WERI-Rb-1 (cell line): ENCODE data around the gene NKAIN1.
A peak's percentile ranks its signal among the peaks of the same experiment; 100 is the strongest.

ENCODE experiments used
- DNase-seq: peaks from one replicate; pipeline ENCODE4 v3.0.0-alpha.2; 2020
- H3K27ac ChIP-seq: fragments of 250-450 bp; sonication (Bioruptor Pico); 2 replicates; pipeline ENCODE4 v1.5.1; 2020; ENCODE audit warnings: mild to moderate bottlenecking, moderate library complexity
- H3K27me3 ChIP-seq: fragments of 250-450 bp; sonication (Bioruptor Pico); 2 replicates; pipeline ENCODE4 v1.5.1; 2021; ENCODE audit warnings: mild to moderate bottlenecking, low read depth, moderate library complexity; ENCODE audit not compliant: insufficient read depth, severe bottlenecking
- H3K36me3 ChIP-seq: fragments of 250-450 bp; sonication (Bioruptor Pico); 2 replicates; pipeline ENCODE4 v1.5.1; 2020; ENCODE audit warnings: mild to moderate bottlenecking, moderate library complexity
- H3K4me3 ChIP-seq: 2 replicates; pipeline ENCODE4 v1.5.1; 2011; ENCODE audit warnings: low read depth, mild to moderate bottlenecking, control low read depth, low read length
- H3K9me3 ChIP-seq: fragments of 250-450 bp; sonication (Bioruptor Pico); 2 replicates; pipeline ENCODE4 v1.5.1; 2021; ENCODE audit warnings: mild to moderate bottlenecking, moderate library complexity; ENCODE audit not compliant: severe bottlenecking
- CTCF ChIP-seq: IDR thresholded peaks from 2 replicates; pipeline ENCODE4 v1.5.1; 2011; ENCODE audit warnings: low read depth, mild to moderate bottlenecking, control low read depth, inconsistent platforms, low read length

The NKAIN1 gene

GRCh38 chr1:31163866-31164265, 75.8 kb downstream of the NKAIN1 start:
- no peak for DNase-seq
- no peaks in the 10 kb centered on the region for H3K27me3 ChIP-seq
- no peaks in the 10 kb centered on the region for H3K9me3 ChIP-seq
- H3K27ac ChIP-seq = no peak overlapping the region
- no peak overlapping the region for H3K4me3 ChIP-seq
- no peak for TF ChIP-seq CTCF
- no peaks in the 10 kb centered on the region for H3K36me3 ChIP-seq

GRCh38 chr1:31161571-31161970, 78.1 kb downstream of the NKAIN1 start:
- Histone ChIP-seq H3K4me3 (no peak overlapping the region), H3K27me3 (no peaks in the 10 kb centered on the region), H3K36me3 (no peaks in the 10 kb centered on the region), H3K27ac (no peak overlapping the region), H3K9me3 (no peaks in the 10 kb centered on the region)
- TF ChIP-seq CTCF = no peak
- DNase-seq = no peak

GRCh38 chr1:31159869-31160611, 79.6 kb downstream of the NKAIN1 start:
- no peak for TF ChIP-seq CTCF
- no peaks in the 10 kb centered on the region for H3K9me3 ChIP-seq
- no peaks in the 10 kb centered on the region for H3K36me3 ChIP-seq
- no peaks in the 10 kb centered on the region for H3K27me3 ChIP-seq
- H3K27ac ChIP-seq = no peak overlapping the region
- DNase-seq = no peak
- H3K4me3 ChIP-seq = no peak overlapping the region

- H3K4me3 ChIP-seq = no peak overlapping the region
- H3K27ac ChIP-seq = no peak overlapping the region
- no peaks in the 10 kb centered on the region for H3K27me3 ChIP-seq
- no peak for DNase-seq
- no peaks in the 10 kb centered on the region for H3K9me3 ChIP-seq
- TF ChIP-seq CTCF = no peak
- no peaks in the 10 kb centered on the region for H3K36me3 ChIP-seq
These were observed 80.4 kb downstream of the NKAIN1 start for GRCh38 chr1:31159323-31159722.

GRCh38 chr1:31155216-31155806, 84.4 kb downstream of the NKAIN1 start:
- peak; percentile 87 for DNase-seq
- Histone ChIP-seq H3K27me3 (no peaks in the 10 kb centered on the region), H3K36me3 (no peaks in the 10 kb centered on the region), H3K9me3 (no peaks in the 10 kb centered on the region), H3K27ac (peak overlapping the region; percentile 93), H3K4me3 (peak overlapping the region; percentile 67)
- TF ChIP-seq CTCF = no peak; the same call in 1 of the 2 replicates
